NOMO-1 treated with DMSO at 0.1 percent for 48 hours (cell line): Measurements from ENCODE around the gene SCGB3A2.
A peak's percentile ranks its signal among the peaks of the same experiment; 100 is the strongest.
"Not testable (repeated sequence)": the region's sequence is repeated elsewhere in the genome, so short reads cannot be mapped to it uniquely, and the experiment has no call there.

Experiments
- DNase-seq: peaks from one replicate; lab custom pipeline; 2025; ENCODE audit not compliant: unreplicated experiment; lab: John Stamatoyannopoulos, UW

SCGB3A2 gene

GRCh38 chr5:147860641-147861025 lies 17.9 kb upstream of the SCGB3A2 start:
- DNase-seq: no peak

- no peak for DNase-seq
Observed at GRCh38 chr5:147863454-147864158, 14.9 kb upstream of the SCGB3A2 start.

- DNase-seq: no peak
Observed at GRCh38 chr5:147869112-147869511, 9.4 kb upstream of the SCGB3A2 start.

- not testable (repeated sequence) for DNase-seq
Observed at GRCh38 chr5:147869892-147870291, 8.6 kb upstream of the SCGB3A2 start.

- DNase-seq: not testable (repeated sequence)
Observed at GRCh38 chr5:147871980-147872549, 6.4 kb upstream of the SCGB3A2 start.

GRCh38 chr5:147872744-147873435 lies 5.6 kb upstream of the SCGB3A2 start:
- DNase-seq: not testable (repeated sequence)

- DNase-seq: not testable (repeated sequence)
Observed at GRCh38 chr5:147874118-147874875, 4.2 kb upstream of the SCGB3A2 start.

- no peak for DNase-seq
Observed at GRCh38 chr5:147874910-147875367, 3.6 kb upstream of the SCGB3A2 start.

GRCh38 chr5:147876141-147876540 lies 2.4 kb upstream of the SCGB3A2 start:
- no peak for DNase-seq

- no peak for DNase-seq
Observed at GRCh38 chr5:147876626-147877025, 1.9 kb upstream of the SCGB3A2 start.

GRCh38 chr5:147879784-147880183 lies 1.3 kb downstream of the SCGB3A2 start:
- DNase-seq: no peak

GRCh38 chr5:147880487-147880886 lies 2.0 kb downstream of the SCGB3A2 start:
- DNase-seq: no peak

- no peak for DNase-seq
Observed at GRCh38 chr5:147882586-147883313, 4.2 kb downstream of the SCGB3A2 start.

- peak; percentile 45 for DNase-seq
Observed at GRCh38 chr5:147887026-147887627, 8.6 kb downstream of the SCGB3A2 start.

- no peak for DNase-seq
Observed at GRCh38 chr5:147887930-147888329, 9.4 kb downstream of the SCGB3A2 start.

GRCh38 chr5:147892696-147893296 lies 14.3 kb downstream of the SCGB3A2 start:
- DNase-seq: no peak

- no peak for DNase-seq
Observed at GRCh38 chr5:147893820-147894219, 15.3 kb downstream of the SCGB3A2 start.

- DNase-seq: no peak
Observed at GRCh38 chr5:147895864-147896263, 17.4 kb downstream of the SCGB3A2 start.

GRCh38 chr5:147898875-147899401 lies 20.4 kb downstream of the SCGB3A2 start:
- DNase-seq: no peak

GRCh38 chr5:147901599-147902039 lies 23.1 kb downstream of the SCGB3A2 start:
- no peak for DNase-seq
